Kidney (tissue), 14 donors: Measurements from ENCODE around the gene CLEC3B. TPM values are rescaled to one million over a fixed set of nuclear protein-coding genes. Genes with fewer than 3 reads are reported as not detected.

Experiments
- DNase-seq, 5 donors: peaks; one replicate each; pipeline ENCODE4 v3.0.0-alpha.2; 2013 to 2020
- FAIRE-seq: peaks from 2 replicates; lab custom pipeline; 2012; peaks lifted over from hg19 to GRCh38; lab: Jason Lieb, UNC
- H3K27ac ChIP-seq, 2 donors: one replicate each; pipeline ENCODE4 v1.7.0; 2013; ENCODE audit warnings: low read depth in 2 of 2, low read length in 2 of 2, inconsistent platforms in 1 of 2
- H3K27me3 ChIP-seq: one replicate; pipeline ENCODE4 v1.7.1; 2013; ENCODE audit warnings: low read length, inconsistent platforms; ENCODE audit not compliant: control insufficient read depth, insufficient read depth
- H3K36me3 ChIP-seq, 3 donors: one replicate each; pipeline versions ENCODE4 v1.7.0 to v1.7.1; 2013; ENCODE audit warnings: low read length in 3 of 3, control low read depth in 1 of 3, inconsistent platforms in 1 of 3; ENCODE audit not compliant: insufficient read depth in 3 of 3, control insufficient read depth in 2 of 3
- H3K4me1 ChIP-seq, 3 donors: one replicate each; pipeline versions ENCODE4 v1.7.0 to v1.7.1; 2013; ENCODE audit warnings: low read length in 3 of 3, inconsistent platforms in 1 of 3, low read depth in 1 of 3; ENCODE audit not compliant: control insufficient read depth in 2 of 3, insufficient read depth in 2 of 3
- H3K4me3 ChIP-seq, 3 donors: one replicate each; pipeline versions ENCODE4 v1.7.0 to v1.8.1; 2013; ENCODE audit warnings: low read length in 3 of 3, control low read depth in 1 of 3, inconsistent platforms in 1 of 3
- H3K9ac ChIP-seq, 3 donors: one replicate each; pipeline versions ENCODE4 v1.7.0 to v1.7.1; 2013; ENCODE audit warnings: low read length in 3 of 3, control low read depth in 1 of 3, inconsistent platforms in 1 of 3
- H3K9me3 ChIP-seq, 3 donors: one replicate each; pipeline versions ENCODE4 v1.7.0 to v1.7.1; 2013; ENCODE audit warnings: low read length in 3 of 3, control low read depth in 1 of 3, inconsistent platforms in 1 of 3; ENCODE audit not compliant: control insufficient read depth in 2 of 3, insufficient read depth in 1 of 3
- intact Hi-C: fragments of 100-400 bp; cut with DNase I; formaldehyde crosslinking; loops from one replicate; pipeline ENCODE4 v1.11.1; 2022
- polyA plus RNA-seq: library from polyadenylated mRNA; stranded (reverse); fragments of 350-450 nt; fragmentation: Illumina TruSeq; extraction: RNeasy Lipid Tissue Mini Kit (QIAGEN cat#74804); gene quantifications from one replicate; pipeline ENCODE4 v1.2.3, GENCODE V29; 2014; ENCODE audit warnings: low read depth, low replicate concordance; ENCODE audit not compliant: insufficient read depth
- total RNA-seq: library from RNA; stranded (reverse); fragmentation: NEBNext Ultra II Directional; extraction: Animal tissue kit (Norgen Biotek cat#: 25700); gene quantifications from one replicate; pipeline ENCODE4 v1.2.1, GENCODE V29; 2021
- TF ChIP-seq, protein P1 (sequence below): IDR thresholded peaks from 3 replicates; pipeline ENCODE4 v1.5.1; 2012; ENCODE audit warnings: mild to moderate bottlenecking, moderate library complexity, borderline replicate concordance; ENCODE audit not compliant: insufficient read depth; ENCODE audit errors: extremely low read depth
- donor health status: control.
- donor health status: control.
- donor health status: control.
- donor health status: control.
- donor health status: control.
- donor health status: DM: yes; HTN: yes; CAD: no.
- donor health status: Normal renal cell carcinoma (clear cell type).

CLEC3B gene
- total and polyA plus RNA-seq, 2 donors from 2014 or later, result 45.3 to 284 TPM

- Histone ChIP-seq H3K9me3 (no peaks in the 10 kb centered on the region), H3K36me3 (peaks cover 2 to 27% (median 25%) of the 10 kb centered on the region in 3 donors), H3K4me1 (peaks cover 0 to 12% (median 8%) of the 10 kb centered on the region in 3 donors), H3K27ac (peak overlapping the region in 1 of 2 donors; percentile 45), H3K9ac (no peak overlapping the region), H3K4me3 (no peak overlapping the region), H3K27me3 (no peaks in the 10 kb centered on the region)
- intact Hi-C loops, result no loop called here
- FAIRE-seq (no peak), DNase-seq (no peak)
- TF ChIP-seq, protein P1, sequence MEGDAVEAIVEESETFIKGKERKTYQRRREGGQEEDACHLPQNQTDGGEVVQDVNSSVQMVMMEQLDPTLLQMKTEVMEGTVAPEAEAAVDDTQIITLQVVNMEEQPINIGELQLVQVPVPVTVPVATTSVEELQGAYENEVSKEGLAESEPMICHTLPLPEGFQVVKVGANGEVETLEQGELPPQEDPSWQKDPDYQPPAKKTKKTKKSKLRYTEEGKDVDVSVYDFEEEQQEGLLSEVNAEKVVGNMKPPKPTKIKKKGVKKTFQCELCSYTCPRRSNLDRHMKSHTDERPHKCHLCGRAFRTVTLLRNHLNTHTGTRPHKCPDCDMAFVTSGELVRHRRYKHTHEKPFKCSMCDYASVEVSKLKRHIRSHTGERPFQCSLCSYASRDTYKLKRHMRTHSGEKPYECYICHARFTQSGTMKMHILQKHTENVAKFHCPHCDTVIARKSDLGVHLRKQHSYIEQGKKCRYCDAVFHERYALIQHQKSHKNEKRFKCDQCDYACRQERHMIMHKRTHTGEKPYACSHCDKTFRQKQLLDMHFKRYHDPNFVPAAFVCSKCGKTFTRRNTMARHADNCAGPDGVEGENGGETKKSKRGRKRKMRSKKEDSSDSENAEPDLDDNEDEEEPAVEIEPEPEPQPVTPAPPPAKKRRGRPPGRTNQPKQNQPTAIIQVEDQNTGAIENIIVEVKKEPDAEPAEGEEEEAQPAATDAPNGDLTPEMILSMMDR, result no peak
Observed at GRCh38 chr3:44999782-45000181, 26.3 kb upstream of the CLEC3B start.

- H3K36me3 ChIP-seq, result peaks cover 8 to 34% (median 27%) of the 10 kb centered on the region in 3 donors
- H3K27ac ChIP-seq, result peak overlapping the region in 1 of 2 donors; percentile 45
- no peak overlapping the region for H3K9ac ChIP-seq
- DNase-seq (no peak), FAIRE-seq (no peak)
- TF ChIP-seq, protein P1, result no peak
- H3K27me3 ChIP-seq, result no peaks in the 10 kb centered on the region
- H3K4me3 ChIP-seq, result no peak overlapping the region
- peaks cover 0 to 6% (median 1%) of the 10 kb centered on the region in 3 donors for H3K4me1 ChIP-seq
- no peaks in the 10 kb centered on the region for H3K9me3 ChIP-seq
- intact Hi-C loops, result no loop called here
Observed at GRCh38 chr3:45000823-45001222, 25.3 kb upstream of the CLEC3B start.

- FAIRE-seq, result no peak
Observed at GRCh38 chr3:45001738-45002137, 24.4 kb upstream of the CLEC3B start.

More at GRCh38 chr3:45001738-45002137, 24.4 kb upstream of the CLEC3B start:
- H3K36me3 ChIP-seq, result peaks cover 8 to 32% (median 25%) of the 10 kb centered on the region in 3 donors
- no peak overlapping the region for H3K27ac ChIP-seq
- no peaks in the 10 kb centered on the region for H3K27me3 ChIP-seq
- peaks cover 0 to 2% (median 0%) of the 10 kb centered on the region in 3 donors for H3K4me1 ChIP-seq
- no peaks in the 10 kb centered on the region for H3K9me3 ChIP-seq
- H3K9ac ChIP-seq, result no peak overlapping the region
- TF ChIP-seq, protein P1, result no peak
- no peak overlapping the region for H3K4me3 ChIP-seq
- no peak for DNase-seq
- intact Hi-C loops, result no loop called here
